MM.1S (cell line): Measurements from ENCODE around the gene NDRG2.

Source experiments
- DNase-seq: peaks from one replicate; pipeline ENCODE4 v3.0.0-alpha.2; 2015
- H2AFZ ChIP-seq: fragments of 300-600 bp; sonication (generic); 2 replicates; pipeline ENCODE4 v1.6.0; 2016; ENCODE audit warnings: antibody characterized with exemption, low read length
- H3F3A ChIP-seq: fragments of 300-600 bp; sonication (generic); 2 replicates; pipeline ENCODE4 v1.6.1; 2016; ENCODE audit warnings: mild to moderate bottlenecking, antibody characterized with exemption, low read length, moderate library complexity, mixed read lengths; ENCODE audit not compliant: insufficient read depth
- H3K27ac ChIP-seq: fragments of 300-600 bp; sonication (generic); 2 replicates; pipeline ENCODE4 v1.5.1; 2016; ENCODE audit warnings: mild to moderate bottlenecking, low read length
- H3K27me3 ChIP-seq: fragments of 300-600 bp; sonication (generic); replicated peaks from 2 replicates; pipeline ENCODE4 v1.6.0; 2016; ENCODE audit warnings: low read length; ENCODE audit not compliant: insufficient read depth
- H3K36me3 ChIP-seq: fragments of 300-600 bp; sonication (generic); replicated peaks from 2 replicates; pipeline ENCODE4 v1.6.1; 2016; ENCODE audit warnings: mild to moderate bottlenecking, low read length, mixed read lengths; ENCODE audit not compliant: insufficient read depth
- H3K4me1 ChIP-seq: fragments of 300-600 bp; sonication (generic); 2 replicates; pipeline ENCODE4 v1.6.1; 2016; ENCODE audit warnings: low read length, mixed read lengths
- H3K4me2 ChIP-seq: fragments of 300-600 bp; sonication (generic); 2 replicates; pipeline ENCODE4 v1.6.0; 2016; ENCODE audit warnings: low read depth, low read length
- H3K4me3 ChIP-seq: fragments of 300-600 bp; sonication (generic); 2 replicates; pipeline ENCODE4 v1.5.1; 2016; ENCODE audit warnings: low read length, mixed read lengths
- H3K79me2 ChIP-seq: fragments of 300-600 bp; sonication (generic); 2 replicates; pipeline ENCODE4 v1.6.1; 2016; ENCODE audit warnings: mixed run types, low read length, mixed read lengths
- H3K9ac ChIP-seq: fragments of 300-600 bp; sonication (generic); 2 replicates; pipeline ENCODE4 v1.6.1; 2016; ENCODE audit warnings: low read length, mixed read lengths
- H3K9me2 ChIP-seq: fragments of 300-600 bp; sonication (generic); replicated peaks from 2 replicates; pipeline ENCODE4 v1.6.1; 2016; ENCODE audit warnings: mild to moderate bottlenecking, low read length, mixed read lengths; ENCODE audit not compliant: insufficient read depth
- H3K9me3 ChIP-seq: fragments of 300-600 bp; sonication (generic); replicated peaks from 2 replicates; pipeline ENCODE4 v1.6.1; 2016; ENCODE audit warnings: mild to moderate bottlenecking, low read length, mixed read lengths; ENCODE audit not compliant: insufficient read depth
- H4K20me1 ChIP-seq: fragments of 300-600 bp; sonication (generic); 2 replicates; pipeline ENCODE4 v1.6.1; 2016; ENCODE audit warnings: mild to moderate bottlenecking, low read length, moderate library complexity, mixed read lengths; ENCODE audit not compliant: insufficient read depth
- EZH2 ChIP-seq: fragments of 300-600 bp; sonication (generic); optimal IDR thresholded peaks from 2 replicates; pipeline ENCODE3; 2017; ENCODE audit warnings: low read depth, mild to moderate bottlenecking, antibody characterized with exemption, low read length, mixed read lengths
- EZH2phosphoT487 ChIP-seq: fragments of 300-600 bp; sonication (generic); IDR thresholded peaks from 2 replicates; pipeline ENCODE4 v1.6.1; 2018; ENCODE audit warnings: antibody characterized with exemption, low read length
- TF ChIP-seq, protein P1 (sequence below): fragments of 300-600 bp; sonication (generic); IDR thresholded peaks from 2 replicates; pipeline ENCODE4 v1.5.1; 2016; ENCODE audit warnings: antibody characterized with exemption, low read length, mixed read lengths

NDRG2 gene

DNA sequence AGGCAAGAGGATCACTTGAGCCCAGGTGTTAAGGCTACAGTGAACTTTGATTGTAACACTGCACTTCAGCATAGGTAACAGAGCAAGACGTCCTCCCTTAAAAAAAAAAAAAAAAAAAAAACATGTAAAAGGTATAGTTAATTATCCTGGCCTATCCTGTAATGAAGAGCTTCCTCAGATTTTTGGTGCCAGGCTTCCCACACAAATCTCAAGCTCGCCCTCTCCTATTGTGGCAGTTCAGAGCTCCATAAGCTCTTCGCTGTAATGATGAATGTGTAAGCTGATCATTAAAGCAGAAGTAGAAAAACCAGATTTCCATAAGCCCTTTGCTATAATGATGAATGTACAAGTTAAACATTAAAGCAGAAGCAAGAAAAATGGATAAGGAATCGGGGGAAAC, 27.7 kb downstream of the NDRG2 start:
- Histone ChIP-seq H3K36me3 (no peaks in the 10 kb centered on the region), H3K4me3 (no peak overlapping the region), H3K9me2 (no peaks in the 10 kb centered on the region), H3K79me2 (no peaks in the 10 kb centered on the region), H4K20me1 (no peaks in the 10 kb centered on the region), H3K4me1 (no peaks in the 10 kb centered on the region), H2AFZ (no peak overlapping the region), H3K4me2 (no peak overlapping the region), H3F3A (no peaks in the 10 kb centered on the region), H3K27me3 (no peaks in the 10 kb centered on the region), H3K9ac (no peak overlapping the region), H3K27ac (no peak overlapping the region), H3K9me3 (no peaks in the 10 kb centered on the region)
- DNase-seq = no peak
- TF ChIP-seq, protein P1, sequence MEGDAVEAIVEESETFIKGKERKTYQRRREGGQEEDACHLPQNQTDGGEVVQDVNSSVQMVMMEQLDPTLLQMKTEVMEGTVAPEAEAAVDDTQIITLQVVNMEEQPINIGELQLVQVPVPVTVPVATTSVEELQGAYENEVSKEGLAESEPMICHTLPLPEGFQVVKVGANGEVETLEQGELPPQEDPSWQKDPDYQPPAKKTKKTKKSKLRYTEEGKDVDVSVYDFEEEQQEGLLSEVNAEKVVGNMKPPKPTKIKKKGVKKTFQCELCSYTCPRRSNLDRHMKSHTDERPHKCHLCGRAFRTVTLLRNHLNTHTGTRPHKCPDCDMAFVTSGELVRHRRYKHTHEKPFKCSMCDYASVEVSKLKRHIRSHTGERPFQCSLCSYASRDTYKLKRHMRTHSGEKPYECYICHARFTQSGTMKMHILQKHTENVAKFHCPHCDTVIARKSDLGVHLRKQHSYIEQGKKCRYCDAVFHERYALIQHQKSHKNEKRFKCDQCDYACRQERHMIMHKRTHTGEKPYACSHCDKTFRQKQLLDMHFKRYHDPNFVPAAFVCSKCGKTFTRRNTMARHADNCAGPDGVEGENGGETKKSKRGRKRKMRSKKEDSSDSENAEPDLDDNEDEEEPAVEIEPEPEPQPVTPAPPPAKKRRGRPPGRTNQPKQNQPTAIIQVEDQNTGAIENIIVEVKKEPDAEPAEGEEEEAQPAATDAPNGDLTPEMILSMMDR = no peak
- TF ChIP-seq EZH2phosphoT487 (no peak), EZH2 (no peak)

DNA sequence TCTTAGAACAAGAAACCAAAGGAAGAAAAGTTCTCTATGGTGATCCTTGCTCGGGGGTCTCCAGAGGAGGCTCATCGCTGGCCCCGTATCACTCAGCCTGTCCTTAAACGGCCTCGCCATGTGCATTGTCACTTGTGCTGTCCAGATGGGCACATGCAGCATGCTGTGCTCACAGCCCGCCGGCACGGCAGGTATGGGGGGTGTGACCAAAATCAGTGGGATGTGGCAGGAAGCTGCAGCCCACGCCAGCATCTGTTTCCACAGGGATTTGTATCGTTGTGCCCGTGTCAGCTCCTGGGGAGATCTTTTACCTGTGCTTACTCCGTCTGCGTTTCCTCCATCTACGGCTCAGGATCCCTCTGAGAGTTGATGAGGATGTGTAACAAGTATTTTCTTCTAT, 28.3 kb downstream of the NDRG2 start:
- Histone ChIP-seq H3K27me3 (no peaks in the 10 kb centered on the region), H3K9ac (no peak overlapping the region), H3K4me1 (no peaks in the 10 kb centered on the region), H3K9me2 (no peaks in the 10 kb centered on the region), H3K4me2 (no peak overlapping the region), H3K27ac (no peak overlapping the region), H3K79me2 (peaks cover 4% of the 10 kb centered on the region), H3F3A (no peaks in the 10 kb centered on the region), H3K9me3 (no peaks in the 10 kb centered on the region), H3K4me3 (no peak overlapping the region), H3K36me3 (no peaks in the 10 kb centered on the region), H4K20me1 (no peaks in the 10 kb centered on the region), H2AFZ (no peak overlapping the region)
- TF ChIP-seq EZH2 (no peak), EZH2phosphoT487 (no peak)
- TF ChIP-seq, protein P1 = no peak
- no peak for DNase-seq

DNA sequence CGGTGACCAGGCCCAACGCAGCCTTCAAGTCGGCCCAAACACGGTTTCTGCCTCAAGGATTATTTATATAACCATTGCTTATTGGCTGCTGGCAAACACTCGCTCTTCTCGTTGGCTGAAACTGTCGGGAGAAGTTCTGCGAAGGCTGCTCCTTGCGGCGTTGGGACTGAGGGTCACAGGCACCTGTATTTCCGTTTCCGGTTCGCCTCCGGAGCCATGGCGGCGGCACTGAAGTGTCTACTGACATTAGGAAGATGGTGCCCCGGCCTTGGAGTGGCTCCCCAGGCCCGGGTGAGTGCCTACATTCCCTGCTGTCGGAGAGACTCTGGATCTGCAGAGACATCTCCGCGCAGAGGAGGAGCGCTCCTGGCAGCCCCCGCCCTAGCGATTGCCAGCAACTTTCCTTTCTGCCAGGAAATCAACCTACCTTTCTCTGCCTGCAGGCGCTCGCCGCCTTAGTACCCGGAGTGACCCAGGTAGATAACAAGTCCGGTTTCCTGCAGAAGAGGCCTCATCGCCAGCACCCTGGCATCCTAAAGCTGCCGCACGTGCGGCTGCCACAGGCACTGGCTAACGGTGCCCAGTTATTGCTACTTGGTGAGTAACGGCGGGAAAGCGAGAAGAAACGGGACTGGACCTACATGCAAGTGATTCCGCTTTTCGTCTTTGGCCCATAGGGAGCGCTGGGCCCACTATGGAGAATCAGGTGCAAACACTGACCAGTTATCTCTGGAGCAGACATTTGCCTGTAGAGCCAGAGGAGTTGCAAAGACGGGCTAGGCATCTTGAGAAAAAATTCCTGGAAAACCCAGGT, 34.9 kb downstream of the NDRG2 start, which contains the start of gene METTL17:
Gene METTL17 (plus strand): TSS at position 194 of the 814 bp plus-strand sequence. CDS start 23 bp downstream, at position 217.
- peak within 1 kb of the TSS; percentile 70 for H3K9ac ChIP-seq
- DNase-seq = peak; percentile 88

More for the DNA sequence above, 34.9 kb downstream of the NDRG2 start, which contains the start of gene METTL17:
- Histone ChIP-seq H3K9me2 (no peaks in the 10 kb centered on the region), H3K4me2 (peak within 1 kb of the TSS; percentile 73), H3K27me3 (no peaks in the 10 kb centered on the region), H3K4me3 (peak within 1 kb of the TSS; percentile 87), H4K20me1 (no peaks in the 10 kb centered on the region), H3K79me2 (peaks cover 17% of the 10 kb centered on the region), H3K9me3 (no peaks in the 10 kb centered on the region), H3K4me1 (no peaks in the 10 kb centered on the region), H3F3A (no peaks in the 10 kb centered on the region), H3K27ac (peak within 1 kb of the TSS; percentile 60; the same call in 1 of the 2 replicates), H3K36me3 (no peaks in the 10 kb centered on the region), H2AFZ (peak within 1 kb of the TSS; percentile 58; the same call in 1 of the 2 replicates)
- TF ChIP-seq, protein P1 = peak; percentile 42
- no peak for TF ChIP-seq EZH2
